GM23248 (cell line): Measurements from ENCODE around the gene FOXS1. TPM values are rescaled to one million over a fixed set of nuclear protein-coding genes. Genes with fewer than 3 reads are reported as not detected.
"Not testable (repeated sequence)": the region's sequence is repeated elsewhere in the genome, so short reads cannot be mapped to it uniquely, and the experiment has no call there.

Experiments
- DNase-seq: peaks from one replicate; pipeline ENCODE4 v3.0.0-alpha.2; 2015
- H2AFZ ChIP-seq: fragments of 200-600 bp; sonication (generic); 2 replicates; pipeline ENCODE4 v1.6.1; 2016; ENCODE audit warnings: antibody characterized with exemption
- H3F3A ChIP-seq: fragments of 200-600 bp; sonication (generic); 2 replicates; pipeline ENCODE4 v1.6.1; 2016; ENCODE audit warnings: mild to moderate bottlenecking, antibody characterized with exemption, mixed run types; ENCODE audit not compliant: insufficient read depth
- H3K27ac ChIP-seq: fragments of 200-600 bp; sonication (generic); 2 replicates; pipeline ENCODE4 v1.5.1; 2016; ENCODE audit warnings: mild to moderate bottlenecking
- H3K27me3 ChIP-seq: fragments of 200-600 bp; sonication (generic); replicated peaks from 2 replicates; pipeline ENCODE4 v1.6.1; 2016; ENCODE audit warnings: mild to moderate bottlenecking; ENCODE audit not compliant: insufficient read depth
- H3K36me3 ChIP-seq: fragments of 200-600 bp; sonication (generic); 2 replicates; pipeline ENCODE4 v1.6.1; 2016; ENCODE audit warnings: low read depth, mild to moderate bottlenecking
- H3K4me1 ChIP-seq: fragments of 200-600 bp; sonication (generic); 2 replicates; pipeline ENCODE4 v1.6.1; 2016; ENCODE audit warnings: mild to moderate bottlenecking; ENCODE audit not compliant: insufficient read depth
- H3K4me2 ChIP-seq: fragments of 200-600 bp; sonication (generic); one replicate; pipeline ENCODE4 v1.6.1; 2016; ENCODE audit warnings: mild to moderate bottlenecking; ENCODE audit not compliant: unreplicated experiment
- H3K4me3 ChIP-seq: fragments of 200-600 bp; sonication (generic); 2 replicates; pipeline ENCODE4 v1.5.1; 2016; ENCODE audit warnings: mild to moderate bottlenecking
- H3K79me2 ChIP-seq: fragments of 200-600 bp; sonication (generic); 2 replicates; pipeline ENCODE4 v1.6.1; 2016; ENCODE audit warnings: mild to moderate bottlenecking; ENCODE audit not compliant: insufficient read depth
- H3K9ac ChIP-seq: fragments of 200-600 bp; sonication (generic); 2 replicates; pipeline ENCODE4 v1.6.1; 2016; ENCODE audit warnings: mild to moderate bottlenecking
- H3K9me2 ChIP-seq: fragments of 200-600 bp; sonication (generic); 2 replicates; pipeline ENCODE4 v1.6.1; 2016; ENCODE audit warnings: mixed run types, mild to moderate bottlenecking, moderate library complexity; ENCODE audit not compliant: insufficient read depth
- H3K9me3 ChIP-seq: fragments of 200-600 bp; sonication (generic); one replicate; pipeline ENCODE4 v1.6.1; 2017; ENCODE audit warnings: low read depth
- H4K20me1 ChIP-seq: fragments of 200-600 bp; sonication (generic); 2 replicates; pipeline ENCODE4 v1.6.0; 2016; ENCODE audit not compliant: insufficient read depth
- EZH2 ChIP-seq: fragments of 200-600 bp; sonication (generic); IDR thresholded peaks from 2 replicates; pipeline ENCODE4 v1.6.1; 2018; ENCODE audit warnings: antibody characterized with exemption, mild to moderate bottlenecking; ENCODE audit not compliant: insufficient read depth, poor library complexity, severe bottlenecking
- EZH2phosphoT487 ChIP-seq: fragments of 200-600 bp; sonication (generic); IDR thresholded peaks from 2 replicates; pipeline ENCODE4 v1.6.1; 2018; ENCODE audit warnings: antibody characterized with exemption, moderate library complexity, mild to moderate bottlenecking, low read depth; ENCODE audit not compliant: insufficient read depth
- WGBS, 2 experiments: methylation state at CpG; one replicate each; pipeline ENCODE4 v1.1.6; 2015 to 2017; ENCODE audit warnings: low lambda C conversion rate in 2 of 2, low coverage in 1 of 2; ENCODE audit errors: missing lambda C conversion rate in 2 of 2; 5-methylcytosine and 5-hydroxymethylcytosine counted together
- in situ Hi-C: fragments of 300-500 bp; cut with MboI; formaldehyde crosslinking; loops from 2 replicates; pipeline ENCODE4 v1.15.0; 2020
- polyA plus RNA-seq: library from polyadenylated mRNA; unstranded; fragments of >200 nt; fragmentation: Nextera tagmentation; extraction: Ambion mirVana; gene quantifications from 2 replicates; pipeline ENCODE4 v1.2.1, GENCODE V29; 2016
- total RNA-seq: library from RNA; depleted of rRNA; stranded (reverse); fragments of >200 nt; shearing (Covaris generic); gene quantifications from 2 replicates; pipeline ENCODE4 v1.2.3, GENCODE V29; 2014

Gene FOXS1
- total and polyA plus RNA-seq, 2 experiments from 2014 or later: not detected

DNA sequence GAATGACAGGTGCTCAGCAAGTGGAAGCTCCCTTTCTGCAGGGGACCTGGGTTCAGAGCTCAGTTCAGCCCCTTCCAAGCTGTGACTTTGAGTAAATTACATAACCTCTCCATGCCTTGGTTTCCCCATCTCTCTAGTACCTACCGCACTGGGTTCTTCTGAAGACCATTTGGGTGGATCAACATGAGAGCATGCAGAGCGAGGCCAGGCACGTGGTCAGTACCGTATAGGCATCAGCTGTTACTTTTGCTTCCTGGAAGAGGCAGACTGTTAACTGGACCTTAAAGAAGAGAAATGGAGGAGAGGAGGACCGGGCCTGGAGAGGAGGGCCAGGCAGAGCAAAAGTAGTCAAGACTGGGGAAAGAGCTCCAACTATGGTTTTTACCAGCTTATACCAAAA is 27.9 kb downstream of the FOXS1 start:
- no peaks in the 10 kb centered on the region for H3K79me2 ChIP-seq
- H3K36me3 ChIP-seq: no peaks in the 10 kb centered on the region
- peaks cover 2% of the 10 kb centered on the region; the same call in 1 of the 2 replicates for H3K4me1 ChIP-seq
- no peak overlapping the region for H3K4me2 ChIP-seq
- H3K27ac ChIP-seq: no peak overlapping the region
- no peak overlapping the region for H3K4me3 ChIP-seq
- no peaks in the 10 kb centered on the region for H3F3A ChIP-seq
- no peaks in the 10 kb centered on the region for H3K27me3 ChIP-seq
- H2AFZ ChIP-seq: no peak overlapping the region
- no peak for DNase-seq
- H4K20me1 ChIP-seq: no peaks in the 10 kb centered on the region
- no peak overlapping the region for H3K9ac ChIP-seq
- in situ Hi-C loops: no loop called here
- 78 to 80% methylated on average over 5 of the region's 5 CpGs for WGBS, 2 experiments
- no peak for TF ChIP-seq EZH2
- no peak for TF ChIP-seq EZH2phosphoT487
- no peaks in the 10 kb centered on the region for H3K9me3 ChIP-seq
- H3K9me2 ChIP-seq: no peaks in the 10 kb centered on the region

DNA sequence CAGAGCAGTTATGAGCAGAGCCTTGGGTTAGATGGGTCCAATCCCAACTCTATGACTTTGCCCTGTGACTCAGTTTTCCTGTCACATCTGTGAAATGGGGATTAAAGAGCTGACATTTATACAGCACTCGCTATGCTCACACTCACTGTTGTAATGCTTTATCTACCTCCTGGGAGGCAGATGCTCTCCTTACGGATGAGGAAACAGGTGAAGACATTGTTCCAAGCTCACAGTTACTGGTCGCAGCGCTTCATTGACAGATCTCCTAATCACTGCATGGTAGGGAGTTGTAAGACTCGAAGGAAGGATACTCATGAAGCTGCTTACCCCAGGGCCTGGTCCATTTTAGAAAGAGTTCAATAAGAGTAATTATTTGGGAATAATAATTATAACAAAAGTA is 29.2 kb downstream of the FOXS1 start:
- no peaks in the 10 kb centered on the region for H3K27me3 ChIP-seq
- H3K9ac ChIP-seq: no peak overlapping the region
- H3F3A ChIP-seq: 0 out of 2 replicates have a peak, but pooled peaks cover 3% of the 10 kb centered on the region
- no peaks in the 10 kb centered on the region for H3K36me3 ChIP-seq
- no peaks in the 10 kb centered on the region for H3K9me3 ChIP-seq
- no peak overlapping the region for H3K27ac ChIP-seq
- no peak for DNase-seq
- no peak overlapping the region for H3K4me3 ChIP-seq
- no peak overlapping the region for H2AFZ ChIP-seq
- in situ Hi-C loops: no loop called here
- no peaks in the 10 kb centered on the region for H4K20me1 ChIP-seq
- peaks cover 4% of the 10 kb centered on the region for H3K4me1 ChIP-seq
- H3K9me2 ChIP-seq: no peaks in the 10 kb centered on the region
- H3K79me2 ChIP-seq: no peaks in the 10 kb centered on the region
- no peak for TF ChIP-seq EZH2
- no peak for TF ChIP-seq EZH2phosphoT487
- H3K4me2 ChIP-seq: no peak overlapping the region
- WGBS, 2 experiments: 93 to 95% methylated on average over 5 of the region's 5 CpGs

DNA sequence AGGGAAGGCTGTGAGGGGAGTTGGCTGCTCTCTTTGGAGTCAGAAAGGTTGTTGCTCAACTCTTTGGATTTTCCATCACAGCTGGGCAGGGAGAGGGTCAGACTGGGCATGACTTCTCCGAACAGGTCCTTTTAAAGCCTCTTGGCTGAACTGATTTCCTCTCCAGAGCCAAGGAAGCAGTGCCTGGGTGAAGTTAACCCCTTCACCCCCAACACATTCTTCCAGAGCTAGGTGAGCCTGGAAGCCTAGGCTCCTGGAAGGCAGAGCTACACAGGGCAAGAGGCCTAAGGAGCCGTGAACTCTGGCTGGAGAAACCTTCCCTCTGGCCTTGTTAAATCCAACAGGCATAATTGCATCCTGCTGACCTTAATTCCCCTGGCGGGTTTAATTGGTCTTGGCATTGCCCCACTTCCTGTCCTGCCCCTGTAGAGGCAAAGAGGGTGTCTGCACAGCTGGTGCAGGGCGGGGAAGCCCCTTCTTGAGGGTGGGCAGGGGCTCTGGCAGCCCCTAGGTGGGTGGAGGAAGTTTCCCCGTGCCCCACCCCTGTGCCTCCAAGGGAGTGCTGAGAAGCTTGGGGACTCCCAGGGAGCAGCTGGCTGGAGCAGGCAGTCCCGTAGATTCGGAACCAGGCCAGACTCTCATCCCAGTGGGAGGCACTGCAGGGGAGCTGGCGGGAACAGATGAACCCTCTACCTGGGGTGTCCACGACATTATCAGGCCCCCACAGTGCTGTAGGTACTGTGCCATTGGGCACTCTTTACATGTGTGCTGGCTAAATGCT is 29.8 kb downstream of the FOXS1 start:
- in situ Hi-C loops: no loop called here
- Histone ChIP-seq H3K4me3 (no peak overlapping the region), H3K4me1 (peaks cover 10% of the 10 kb centered on the region), H3K4me2 (no peak overlapping the region), H3F3A (peaks cover 9% of the 10 kb centered on the region), H3K36me3 (no peaks in the 10 kb centered on the region), H3K9ac (no peak overlapping the region), H2AFZ (no peak overlapping the region), H3K79me2 (no peaks in the 10 kb centered on the region), H3K27ac (no peak overlapping the region), H3K9me2 (no peaks in the 10 kb centered on the region), H3K9me3 (no peaks in the 10 kb centered on the region), H3K27me3 (no peaks in the 10 kb centered on the region), H4K20me1 (no peaks in the 10 kb centered on the region)
- WGBS, 2 experiments: 32% methylated on average over 9 of the region's 9 CpGs
- TF ChIP-seq EZH2phosphoT487 (no peak), EZH2 (no peak)
- peak; percentile 47 for DNase-seq

DNA sequence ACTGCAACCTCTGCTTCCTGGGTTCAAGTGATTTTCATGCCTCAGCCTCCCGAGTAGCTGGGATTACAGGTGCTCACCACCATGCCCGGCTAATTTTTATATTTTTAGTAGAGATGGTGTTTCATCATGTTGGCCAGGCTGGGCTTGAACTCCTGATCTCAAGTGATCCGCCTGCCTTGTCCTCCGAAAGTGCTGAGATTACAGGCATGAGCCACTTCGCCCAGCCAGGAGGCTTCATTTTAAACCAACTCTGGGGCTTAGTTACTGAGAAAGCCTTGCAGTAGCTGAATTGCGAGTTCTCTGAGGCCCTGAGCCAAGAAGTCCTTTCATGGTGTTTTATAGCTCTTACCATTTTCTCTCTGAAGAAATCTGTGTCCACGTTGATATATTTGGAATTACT is 31.3 kb downstream of the FOXS1 start:
- H3K4me2 ChIP-seq, in situ Hi-C loops: not testable (repeated sequence)
- H3K4me1 ChIP-seq: peaks cover 19% of the 10 kb centered on the region

DNA sequence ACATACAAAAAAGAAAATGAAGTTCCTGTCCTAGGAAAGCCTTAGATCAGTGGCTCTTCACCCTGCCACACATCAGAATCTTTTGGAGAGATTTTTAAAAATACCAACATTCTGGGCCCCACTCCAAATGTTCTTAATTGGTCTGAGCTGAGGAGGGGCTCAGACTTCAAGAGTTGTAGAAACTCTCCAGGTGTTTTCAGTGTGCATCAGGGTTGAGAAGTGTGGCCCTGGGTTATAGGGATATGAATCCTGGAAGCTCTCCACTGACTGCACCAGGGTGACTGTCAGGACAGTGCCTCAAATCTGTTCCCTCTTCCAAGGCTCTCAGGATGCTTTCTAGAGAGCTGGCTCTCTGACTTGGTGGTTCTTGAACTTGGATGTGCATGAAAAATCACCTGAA is 31.8 kb downstream of the FOXS1 start:
- no peak overlapping the region for H3K9ac ChIP-seq
- H3K4me2 ChIP-seq: no peak overlapping the region
- H3K9me3 ChIP-seq: no peaks in the 10 kb centered on the region
- no peak overlapping the region for H3K27ac ChIP-seq
- no peaks in the 10 kb centered on the region for H3K9me2 ChIP-seq
- no peaks in the 10 kb centered on the region for H3K36me3 ChIP-seq
- no peaks in the 10 kb centered on the region for H3K27me3 ChIP-seq
- TF ChIP-seq EZH2 (no peak), EZH2phosphoT487 (no peak)
- H3F3A ChIP-seq: peaks cover 27% of the 10 kb centered on the region
- peaks cover 19% of the 10 kb centered on the region for H3K4me1 ChIP-seq
- in situ Hi-C loops: no loop called here
- H3K79me2 ChIP-seq: no peaks in the 10 kb centered on the region
- H3K4me3 ChIP-seq: no peak overlapping the region
- no peak for DNase-seq
- H4K20me1 ChIP-seq: no peaks in the 10 kb centered on the region
- H2AFZ ChIP-seq: no peak overlapping the region

More for the DNA sequence above, 31.3 kb downstream of the FOXS1 start:
- not testable (repeated sequence) for H3K79me2 ChIP-seq, H4K20me1 ChIP-seq, H3K4me3 ChIP-seq, H3K27me3 ChIP-seq, H3K9ac ChIP-seq, H3K36me3 ChIP-seq, H3K9me3 ChIP-seq, DNase-seq, H2AFZ ChIP-seq, H3K9me2 ChIP-seq, H3K27ac ChIP-seq
- peaks cover 22% of the 10 kb centered on the region for H3F3A ChIP-seq
- WGBS, 2 experiments: 80 to 85% methylated on average over 7 of the region's 7 CpGs
